Astrocyte (in vitro differentiated cells and primary cell): ENCODE results near the gene SLC44A2.

ENCODE experiments used
- EZH2 ChIP-seq: IDR thresholded peaks from 2 replicates; pipeline ENCODE4 v1.6.1; 2012; ENCODE audit warnings: mild to moderate bottlenecking, low read length, inconsistent platforms; ENCODE audit not compliant: insufficient read depth
- TF ChIP-seq, protein P1 (sequence below): IDR thresholded peaks from 2 replicates; pipeline ENCODE4 v1.5.1; 2011; ENCODE audit warnings: low read depth, mild to moderate bottlenecking, inconsistent platforms, low read length, moderate library complexity; ENCODE audit not compliant: insufficient read depth

DNA sequence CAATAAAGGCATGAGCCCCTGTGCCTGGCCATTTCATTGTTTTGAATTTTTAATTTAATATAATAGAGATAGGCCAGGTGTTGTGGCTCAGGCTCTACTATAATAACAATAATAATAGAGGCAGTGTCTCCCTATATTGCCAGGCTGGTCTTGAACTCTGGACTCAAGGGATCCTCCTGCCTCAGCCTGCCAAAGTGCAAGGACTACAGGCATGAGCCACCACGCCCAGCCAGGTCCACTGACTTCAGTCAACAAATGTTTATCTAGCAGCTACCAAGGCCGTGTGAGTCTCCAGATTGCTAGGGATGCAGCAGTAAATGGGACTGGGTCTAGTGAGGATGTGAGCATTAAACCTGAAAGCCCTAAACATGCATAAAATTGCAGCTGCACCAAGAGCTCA is 15.0 kb downstream of the SLC44A2 start:
- TF ChIP-seq, protein P1, sequence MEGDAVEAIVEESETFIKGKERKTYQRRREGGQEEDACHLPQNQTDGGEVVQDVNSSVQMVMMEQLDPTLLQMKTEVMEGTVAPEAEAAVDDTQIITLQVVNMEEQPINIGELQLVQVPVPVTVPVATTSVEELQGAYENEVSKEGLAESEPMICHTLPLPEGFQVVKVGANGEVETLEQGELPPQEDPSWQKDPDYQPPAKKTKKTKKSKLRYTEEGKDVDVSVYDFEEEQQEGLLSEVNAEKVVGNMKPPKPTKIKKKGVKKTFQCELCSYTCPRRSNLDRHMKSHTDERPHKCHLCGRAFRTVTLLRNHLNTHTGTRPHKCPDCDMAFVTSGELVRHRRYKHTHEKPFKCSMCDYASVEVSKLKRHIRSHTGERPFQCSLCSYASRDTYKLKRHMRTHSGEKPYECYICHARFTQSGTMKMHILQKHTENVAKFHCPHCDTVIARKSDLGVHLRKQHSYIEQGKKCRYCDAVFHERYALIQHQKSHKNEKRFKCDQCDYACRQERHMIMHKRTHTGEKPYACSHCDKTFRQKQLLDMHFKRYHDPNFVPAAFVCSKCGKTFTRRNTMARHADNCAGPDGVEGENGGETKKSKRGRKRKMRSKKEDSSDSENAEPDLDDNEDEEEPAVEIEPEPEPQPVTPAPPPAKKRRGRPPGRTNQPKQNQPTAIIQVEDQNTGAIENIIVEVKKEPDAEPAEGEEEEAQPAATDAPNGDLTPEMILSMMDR, result no peak
- no peak for TF ChIP-seq EZH2
